K562 (cell line): Measurements from ENCODE around the gene MLLT3. TPM values are rescaled to one million over a fixed set of nuclear protein-coding genes. Genes with fewer than 3 reads are reported as not detected.

Source experiments
- ATAC-seq: fragments of 200-7000 bp; cut with Tn5 transposase; 3 replicates; pipeline ENCODE4 v1.9.1; 2020; ENCODE audit warnings: moderate library complexity
- BruUV-seq: library from RNA; stranded (reverse); fragments of 400-500 nt; replicated peaks from 2 replicates; lab custom pipeline; 2021; lab: Mats Ljungman, UMichigan
- CTCF ChIA-PET: fragments of 300-600 bp; formaldehyde crosslinking; extraction: SDS; loops from one replicate; lab custom pipeline; 2021; ENCODE audit warnings: low intra/inter-chr PET ratio; lab: Yijun Ruan, JAX
- POLR2A ChIA-PET: fragments of 300-600, 350-650 bp; sonication (Branson Sonifier 250); formaldehyde crosslinking; extraction: SDS; loops from one replicate; lab custom pipeline; 2021; ENCODE audit warnings: antibody characterized with exemption, inconsistent platforms; lab: Yijun Ruan, JAX
- DNase-seq, 4 experiments: peaks; one replicate each; pipeline versions ENCODE4 v3.0.0 to v3.0.0-alpha.2; 2011 to 2018; ENCODE audit warnings: low spot score in 3 of 4, mixed read lengths in 3 of 4; ENCODE audit errors: extremely low read depth in 1 of 4
- FAIRE-seq: peaks from 2 replicates; lab custom pipeline; 2011; peaks lifted over from hg19 to GRCh38; lab: Jason Lieb, UNC
- H2AFZ ChIP-seq: 2 replicates; pipeline ENCODE4 v1.6.0; 2011; ENCODE audit warnings: low read depth, low read length, control low read depth, inconsistent platforms
- H3K27ac ChIP-seq: fragments of 200-600 bp; 3 replicates; pipeline ENCODE4 v1.8.0; 2011; ENCODE audit warnings: low read depth, mild to moderate bottlenecking, control low read depth, inconsistent platforms, low read length, moderate library complexity, mixed read lengths; ENCODE audit errors: extremely low read depth
- H3K27me3 ChIP-seq, 2 experiments: fragments of 300-600 bp in 1 of 2; 2 replicates in 1 of 2; 3 replicates in 1 of 2; pipeline versions ENCODE4 v1.6.0 to v1.8.0; 2011; ENCODE audit warnings: inconsistent platforms in 2 of 2, low read length in 2 of 2, mild to moderate bottlenecking in 1 of 2, mixed read lengths in 1 of 2, moderate library complexity in 1 of 2; ENCODE audit not compliant: control insufficient read depth in 2 of 2, insufficient read depth in 2 of 2
- H3K36me3 ChIP-seq: fragments of 300-600 bp; 3 replicates; pipeline ENCODE4 v1.8.0; 2011; ENCODE audit warnings: mild to moderate bottlenecking, low read length, inconsistent platforms; ENCODE audit not compliant: control insufficient read depth, insufficient read depth
- H3K4me1 ChIP-seq, 2 experiments: fragments of 200-600 bp in 1 of 2; replicated peaks in 1 of 2; 2 replicates in 1 of 2; 3 replicates in 1 of 2; pipeline versions ENCODE4 v1.5.1 to v1.8.0; 2011; ENCODE audit warnings: inconsistent platforms in 2 of 2, low read length in 2 of 2, mild to moderate bottlenecking in 1 of 2, mixed read lengths in 1 of 2, moderate library complexity in 1 of 2; ENCODE audit not compliant: control insufficient read depth in 2 of 2, insufficient read depth in 2 of 2
- H3K4me2 ChIP-seq: 2 replicates; pipeline ENCODE4 v1.6.1; 2011; ENCODE audit warnings: low read length, control low read depth, inconsistent platforms, mixed read lengths; ENCODE audit not compliant: insufficient read depth
- H3K4me3 ChIP-seq: fragments of 200-600 bp; sonication (generic), shearing (Covaris generic); 2 replicates; pipeline ENCODE4 v1.5.1; 2016; ENCODE audit warnings: control low read depth, inconsistent platforms
- H3K79me2 ChIP-seq: fragments of 200-600 bp; 3 replicates; pipeline ENCODE4 v1.8.0; 2011; ENCODE audit warnings: low read length, inconsistent platforms; ENCODE audit not compliant: control insufficient read depth, insufficient read depth
- H3K9ac ChIP-seq, 2 experiments: 2 replicates each; pipeline versions ENCODE4 v1.6.0 to v1.6.1; 2011; ENCODE audit warnings: low read depth in 2 of 2, low read length in 2 of 2, control low read depth in 1 of 2, inconsistent platforms in 1 of 2, mild to moderate bottlenecking in 1 of 2, mixed read lengths in 1 of 2; ENCODE audit not compliant: insufficient read depth in 1 of 2
- H3K9me1 ChIP-seq: one replicate; pipeline ENCODE4 v1.6.0; 2011; ENCODE audit warnings: inconsistent platforms, mild to moderate bottlenecking, low read length, moderate library complexity; ENCODE audit not compliant: control insufficient read depth, insufficient read depth
- H3K9me3 ChIP-seq: replicated peaks from 2 replicates; pipeline ENCODE4 v1.5.1; 2011; ENCODE audit warnings: low read depth, low read length, inconsistent platforms; ENCODE audit not compliant: control insufficient read depth, insufficient read depth
- H4K20me1 ChIP-seq: replicated peaks from 2 replicates; pipeline ENCODE4 v1.6.1; 2011; ENCODE audit warnings: low read length, inconsistent platforms, mixed read lengths; ENCODE audit not compliant: control insufficient read depth, insufficient read depth
- BHLHE40 ChIP-seq: IDR thresholded peaks from 2 replicates; pipeline ENCODE4 v1.6.1; 2011; ENCODE audit warnings: low read length, improper control_type of control experiment
- ETS1 ChIP-seq: conservative IDR thresholded peaks from 2 replicates; pipeline ENCODE4 v1.6.1; 2011; ENCODE audit warnings: low read depth, mild to moderate bottlenecking, low read length; ENCODE audit not compliant: control insufficient read depth
- HBP1 ChIP-seq: fragments of 450-650 bp; formaldehyde crosslinking; IDR thresholded peaks from 2 replicates; pipeline ENCODE4 v1.4.0; 2022; ENCODE audit warnings: missing genetic modification characterization
- MBD1 ChIP-seq: fragments of 250-450 bp; sonication (Bioruptor Pico); IDR thresholded peaks from 2 replicates; pipeline ENCODE4 v1.8.0; 2022; ENCODE audit warnings: inconsistent platforms
- PYGO2 ChIP-seq: fragments of 450-650 bp; IDR thresholded peaks from 2 replicates; pipeline ENCODE4 v1.6.1; 2016; ENCODE audit warnings: mild to moderate bottlenecking, missing genetic modification characterization, moderate library complexity, missing compliant biosample characterization
- YY1 ChIP-seq, 3 experiments: IDR thresholded peaks; 2 replicates each; pipeline ENCODE4 v1.6.1; 2011; ENCODE audit warnings: low read length in 2 of 3, mild to moderate bottlenecking in 2 of 3, moderate library complexity in 2 of 3, borderline replicate concordance in 1 of 3, control low read depth in 1 of 3, low read depth in 1 of 3; ENCODE audit not compliant: insufficient read depth in 3 of 3, insufficient replicate concordance in 2 of 3, control insufficient read depth in 1 of 3, insufficient read length in 1 of 3; ENCODE audit errors: extremely low read depth in 1 of 3
- ZBTB17 ChIP-seq: fragments of 450-650 bp; formaldehyde crosslinking; IDR thresholded peaks from 2 replicates; pipeline ENCODE4 v1.4.0; 2020; ENCODE audit warnings: mild to moderate bottlenecking
- ZBTB43 ChIP-seq: sonication (generic); formaldehyde crosslinking; IDR thresholded peaks from 2 replicates; pipeline ENCODE4 v1.8.0; 2023; ENCODE audit warnings: mild to moderate bottlenecking, missing genetic modification reagents
- ZNF584 ChIP-seq: fragments of 200-800 bp; sonication (Bioruptor generic); IDR thresholded peaks from 2 replicates; pipeline ENCODE4 v1.6.1; 2016; ENCODE audit warnings: low read depth, mild to moderate bottlenecking, missing genetic modification characterization, missing compliant biosample characterization
- ZNF592 ChIP-seq: fragments of 450-650 bp; IDR thresholded peaks from 2 replicates; pipeline ENCODE4 v1.6.1; 2017; ENCODE audit warnings: antibody characterized with exemption, mild to moderate bottlenecking
- ZNF696 ChIP-seq: fragments of 250-450 bp; sonication (Bioruptor Pico); conservative IDR thresholded peaks from 2 replicates; pipeline ENCODE4 v1.4.0; 2020; ENCODE audit warnings: mild to moderate bottlenecking, moderate library complexity
- WGBS: fragments of 100-300 bp; shearing (Covaris generic); methylation state at CpG from one replicate; pipeline ENCODE4 v1.1.6; 2016; ENCODE audit warnings: low coverage, mixed read lengths; ENCODE audit not compliant: insufficient coverage; ENCODE audit errors: missing lambda C conversion rate; 5-methylcytosine and 5-hydroxymethylcytosine counted together
- in situ Hi-C: fragments of 300-500 bp; cut with MboI; formaldehyde crosslinking; loops from 4 replicates; pipeline ENCODE4 v1.15.0; 2018; ENCODE audit warnings: inconsistent platforms, mixed read lengths
- intact Hi-C: fragments of 100-400 bp; cut with micrococcal nuclease; formaldehyde crosslinking; loops from 2 replicates; pipeline ENCODE4 v1.14.2; 2022
- polyA plus RNA-seq, 8 experiments: library from polyadenylated mRNA; depleted of rRNA in 4 of 8; stranded (reverse) in 5 of 8; unstranded in 3 of 8; fragments of >200 nt; fragmentation: Nextera tagmentation in 2 of 8; fragmentation: Illumina TruSeq in 1 of 8; extraction: Ambion mirVana in 2 of 8; extraction: Trizol in 1 of 8; gene quantifications; 2 replicates each; pipeline versions ENCODE4 v1.2.1 to v1.2.3, GENCODE V29; 2011 to 2014; ENCODE audit warnings: inconsistent platforms in 1 of 8, missing spikeins in 1 of 8
- total RNA-seq, 7 experiments: library from RNA; depleted of rRNA in 6 of 7; stranded (reverse); fragments of >200 nt in 6 of 7; fragmentation: Illumina TruSeq in 2 of 7; extraction: Trizol in 2 of 7; gene quantifications; 2 replicates each; pipeline versions ENCODE4 v1.2.1 to v1.2.3, GENCODE V29; 2011 to 2021; ENCODE audit warnings: low replicate concordance in 1 of 7

MLLT3 gene
- total and polyA plus RNA-seq, 9 of the 15 experiments (the other 6 are each of a cell fraction or from before 2014, with no cell fraction given) = 0.07 to 0.42 (median 0.22) TPM; not detected in 4

- Histone ChIP-seq H3K4me2 (no peak overlapping the region), H4K20me1 (no peaks in the 10 kb centered on the region), H3K9me3 (no peaks in the 10 kb centered on the region), H2AFZ (no peak overlapping the region), H3K27ac (no peak overlapping the region), H3K79me2 (no peaks in the 10 kb centered on the region), H3K9me1 (no peaks in the 10 kb centered on the region), H3K27me3 (no peaks in the 10 kb centered on the region), H3K36me3 (no peaks in the 10 kb centered on the region), H3K4me3 (no peak overlapping the region), H3K9ac (no peak overlapping the region), H3K4me1 (no peaks in the 10 kb centered on the region)
- 0% methylated on average over 1 of the region's 1 CpG for WGBS
- no TSS peak for BruUV-seq
- intact Hi-C loops (no loop called here), in situ Hi-C loops (no loop called here)
- ChIA-PET POLR2A (no interaction called here), CTCF (no interaction called here)
- DNase-seq = no peak
- ATAC-seq = no peak
- FAIRE-seq = no peak
- no peak for TF ChIP-seq HBP1 (CRISPR knock-in tag)
- TF ChIP-seq BHLHE40 = no peak
- no peak for TF ChIP-seq MBD1 (CRISPR knock-in tag)
- no peak for TF ChIP-seq ZNF696 (CRISPR knock-in tag)
- no peak for TF ChIP-seq ZBTB43 (CRISPR knock-in tag)
- TF ChIP-seq PYGO2 (tag) = no peak
- no peak for TF ChIP-seq ZBTB17 (CRISPR knock-in tag)
- no peak for TF ChIP-seq ZNF592
- TF ChIP-seq ZNF584 (CRISPR knock-in tag) = no peak
- no peak for TF ChIP-seq YY1 (IDR thresholded peaks at IDR 0.05; ENCODE audit: borderline replicate concordance in 1 of 3, control insufficient read depth in 1 of 3, extremely low read depth in 1 of 3, insufficient read depth in 3 of 3, insufficient read length in 1 of 3, insufficient replicate concordance in 2 of 3, low read depth in 1 of 3, low read length in 2 of 3)
- no peak for TF ChIP-seq ETS1
Measured at GRCh38 chr9:20557285-20557684, 65.0 kb downstream of the MLLT3 start.
